Pancreas (tissue), 10 donors: ENCODE measurements around the gene HERC5. TPM values are rescaled to one million over a fixed set of nuclear protein-coding genes. Genes with fewer than 3 reads are reported as not detected.

ENCODE experiments used
- ATAC-seq, 4 donors: fragments of 200-7000 bp; cut with Tn5 transposase; one replicate each; pipeline versions ENCODE4 v1.8.0 to v1.9.1; 2020; ENCODE audit warnings: mild to moderate bottlenecking in 4 of 4, moderate library complexity in 4 of 4
- DNase-seq, 6 donors: peaks; one replicate each; pipeline ENCODE4 v3.0.0-alpha.2; 2020
- FAIRE-seq: peaks from 2 replicates; lab custom pipeline; 2012; peaks lifted over from hg19 to GRCh38; lab: Jason Lieb, UNC
- H3K27ac ChIP-seq, 4 donors: fragments of 200-600 bp; sonication (generic); 1 replicate in 3 of 4; 2 replicates in 1 of 4; pipeline versions ENCODE4 v1.5.0 to v1.8.0; 2020
- H3K27me3 ChIP-seq, 4 donors: fragments of 200-600 bp; one replicate each; pipeline ENCODE4 v1.8.0; 2021
- H3K36me3 ChIP-seq, 3 donors: fragments of 200-600 bp; sonication (generic) in 1 of 3; one replicate each; pipeline versions ENCODE4 v1.5.0 to v1.8.0; 2020 to 2021
- H3K4me1 ChIP-seq, 3 donors: fragments of 200-600 bp; one replicate each; pipeline ENCODE4 v1.8.0; 2021
- H3K4me3 ChIP-seq, 4 donors: fragments of 200-600 bp; sonication (generic) in 2 of 4; one replicate each; pipeline versions ENCODE4 v1.5.0 to v1.8.0; 2020 to 2021
- H3K9me3 ChIP-seq, 4 donors: fragments of 200-600 bp; one replicate each; pipeline ENCODE4 v1.8.0; 2021
- CTCF ChIP-seq, 4 donors: fragments of 200-600 bp; sonication (generic) in 3 of 4; IDR thresholded peaks; one replicate each; pipeline versions ENCODE4 v1.5.0 to v1.8.0; 2021; ENCODE audit warnings: antibody characterized with exemption in 4 of 4
- WGBS, 2 donors: extraction: QIAGEN DNeasy Blood & Tissue Kit; methylation state at CpG; one replicate each; pipeline ENCODE4 v1.1.7; 2013; 5-methylcytosine and 5-hydroxymethylcytosine counted together
- intact Hi-C, 3 donors: fragments of 100-400 bp; cut with DNase I; formaldehyde crosslinking; loops; one replicate each; pipeline versions ENCODE4 v1.11.1 to v1.14.2; 2022
- polyA plus RNA-seq, 2 donors: library from polyadenylated mRNA; stranded (reverse); fragments of 200-250 nt; gene quantifications; one replicate each; pipeline ENCODE4 v1.2.3, GENCODE V29; 2013
- total RNA-seq, 6 donors: library from RNA; stranded (reverse); fragmentation: NEBNext Ultra II Directional in 4 of 6; extraction: Animal tissue kit (Norgen Biotek cat#: 25700) in 4 of 6; gene quantifications; one replicate each; pipeline versions ENCODE4 v1.2.1 to v1.2.4, GENCODE V29; 2021 to 2023
- donor health status: healthy with polysubstance abuse.
- donor health status: DM: no; HTN: no; CAD: no; lungs with moderate emphysema.
- donor health status: DM: no; HTN: no; CAD: no.
- donor health status: control.
- donor health status: control.
- donor health status: Bipolar disorder and iron deficiency.
- donor health status: DM: yes; HTN: yes; CAD: no.
- donor health status: DM: no; HTN: no; CAD: no.
- donor health status: DM: no; HTN: no; CAD: no.
- donor health status: DM: yes; HTN: yes; CAD: no.

HERC5 gene
- total and polyA plus RNA-seq, 8 donors, result 2.2 to 4.9 (median 3.5) TPM

- peaks cover 0 to 12% (median 0%) of the 10 kb centered on the region in 3 donors for H3K36me3 ChIP-seq
- ATAC-seq (peak; percentile 30 to 47 (median 40)), DNase-seq (peak in 3 of 6 donors; percentile 23 to 68 (median 36)), FAIRE-seq (no peak)
- H3K4me1 ChIP-seq, result peaks cover 5 to 20% (median 17%) of the 10 kb centered on the region in 3 donors
- intact Hi-C loops, result no loop called here
- no peaks in the 10 kb centered on the region for H3K27me3 ChIP-seq
- H3K9me3 ChIP-seq, result no peaks in the 10 kb centered on the region
- TF ChIP-seq CTCF (IDR thresholded peaks at IDR 0.05), result no peak
- peak overlapping the region; percentile 74 to 83 (median 81) for H3K27ac ChIP-seq
- 0 to 1% methylated on average over 28 of the region's 28 CpGs for WGBS, 2 donors
- H3K4me3 ChIP-seq, result peak overlapping the region; percentile 72 to 84 (median 78)
These were observed 65.9 kb downstream of the HERC5 start for GRCh38 chr4:88522702-88523324.

- Histone ChIP-seq H3K9me3 (no peaks in the 10 kb centered on the region), H3K27ac (peak within 1 kb of the TSS; percentile 74 to 83 (median 81)), H3K27me3 (no peaks in the 10 kb centered on the region), H3K4me3 (peak within 1 kb of the TSS; percentile 72 to 84 (median 78)), H3K4me1 (peaks cover 5 to 20% (median 17%) of the 10 kb centered on the region in 3 donors), H3K36me3 (peaks cover 0 to 12% (median 0%) of the 10 kb centered on the region in 3 donors)
- FAIRE-seq (no peak), ATAC-seq (peak; percentile 97 to 98 (median 98)), DNase-seq (peak; percentile 92 to 97 (median 95))
- TF ChIP-seq CTCF (IDR thresholded peaks at IDR 0.05), result no peak
- 0% methylated on average over 60 to 68 of the region's 68 CpGs for WGBS, 2 donors
- intact Hi-C loops, result no loop called here
These were observed 66.6 kb downstream of the HERC5 start, which contains the start of gene PYURF for GRCh38 chr4:88523325-88524129. Gene PYURF (minus strand): TSS chr4:88523776. CDS start chr4:88523700, 76 bp downstream.

GRCh38 chr4:88524171-88524570, 67.3 kb downstream of the HERC5 start:
- Histone ChIP-seq H3K36me3 (peaks cover 0 to 12% (median 0%) of the 10 kb centered on the region in 3 donors), H3K4me3 (peak overlapping the region; percentile 72 to 84 (median 78)), H3K27me3 (no peaks in the 10 kb centered on the region), H3K4me1 (peaks cover 5 to 20% (median 17%) of the 10 kb centered on the region in 3 donors), H3K27ac (peak overlapping the region; percentile 74 to 83 (median 81)), H3K9me3 (no peaks in the 10 kb centered on the region)
- FAIRE-seq (no peak), DNase-seq (no peak), ATAC-seq (no peak)
- WGBS, 2 donors, result 47 to 60% methylated on average over 2 of the region's 2 CpGs
- intact Hi-C loops, result no loop called here
- no peak for TF ChIP-seq CTCF (IDR thresholded peaks at IDR 0.05)

GRCh38 chr4:88526221-88526815, 69.4 kb downstream of the HERC5 start:
- intact Hi-C loops, result loop anchor here in 1 of 3 donors (5.0 kb wide), 1 partner anchor 136 kb away; no protein-coding TSS in a partner anchor

More at GRCh38 chr4:88526221-88526815, 69.4 kb downstream of the HERC5 start:
- peaks cover 0 to 5% (median 0%) of the 10 kb centered on the region in 3 donors for H3K36me3 ChIP-seq
- no peak overlapping the region for H3K27ac ChIP-seq
- H3K9me3 ChIP-seq, result no peaks in the 10 kb centered on the region
- ATAC-seq (no peak), FAIRE-seq (peak; percentile 13), DNase-seq (no peak)
- WGBS, 2 donors, result 4 to 27% methylated on average over 1 of the region's 1 CpG
- TF ChIP-seq CTCF (IDR thresholded peaks at IDR 0.05), result no peak
- no peaks in the 10 kb centered on the region for H3K27me3 ChIP-seq
- no peak overlapping the region for H3K4me3 ChIP-seq
- H3K4me1 ChIP-seq, result peaks cover 5 to 19% (median 17%) of the 10 kb centered on the region in 3 donors
